GM23338 (cell line): Measurements from ENCODE around the gene IL1RAPL2. TPM values are rescaled to one million over a fixed set of nuclear protein-coding genes. Genes with fewer than 3 reads are reported as not detected.
A peak's percentile ranks its signal among the peaks of the same experiment; 100 is the strongest.

Experiments
- ATAC-seq: fragments of 200-7000 bp; cut with Tn5 transposase; 3 replicates; pipeline ENCODE4 v1.9.1; 2020
- DNase-seq: peaks from one replicate; pipeline ENCODE4 v3.0.0-alpha.2; 2015; ENCODE audit warnings: low spot score
- H2AFZ ChIP-seq: fragments of 200-600 bp; sonication (generic); 2 replicates; pipeline ENCODE4 v1.8.0; 2016; ENCODE audit warnings: antibody characterized with exemption, mild to moderate bottlenecking, moderate library complexity
- H3F3A ChIP-seq: fragments of 200-600 bp; sonication (generic); replicated peaks from 2 replicates; pipeline ENCODE4 v1.8.0; 2017; ENCODE audit warnings: antibody characterized with exemption, mixed run types, low read depth
- H3K27ac ChIP-seq: fragments of 200-600 bp; sonication (generic); 2 replicates; pipeline ENCODE4 v1.6.1; 2016; ENCODE audit warnings: low read depth
- H3K27me3 ChIP-seq: fragments of 200-600 bp; sonication (generic); 2 replicates; pipeline ENCODE4 v1.8.0; 2016; ENCODE audit warnings: mild to moderate bottlenecking, mixed run types, moderate library complexity; ENCODE audit not compliant: insufficient read depth
- H3K36me3 ChIP-seq: fragments of 200-600 bp; sonication (generic); 2 replicates; pipeline ENCODE4 v1.8.0; 2016; ENCODE audit warnings: mild to moderate bottlenecking; ENCODE audit not compliant: insufficient read depth
- H3K4me1 ChIP-seq: fragments of 200-600 bp; sonication (generic); 2 replicates; pipeline ENCODE4 v1.8.0; 2016; ENCODE audit warnings: mild to moderate bottlenecking, moderate library complexity; ENCODE audit not compliant: insufficient read depth
- H3K4me2 ChIP-seq: fragments of 200-600 bp; sonication (generic); 2 replicates; pipeline ENCODE4 v1.7.1; 2017; ENCODE audit warnings: mixed run types
- H3K4me3 ChIP-seq: fragments of 200-600 bp; sonication (generic); 2 replicates; pipeline ENCODE4 v1.6.1; 2016; ENCODE audit warnings: mixed run types
- H3K79me2 ChIP-seq: fragments of 200-600 bp; sonication (generic); replicated peaks from 2 replicates; pipeline ENCODE4 v1.8.0; 2017; ENCODE audit warnings: mild to moderate bottlenecking; ENCODE audit not compliant: insufficient read depth
- H3K9me2 ChIP-seq: fragments of 200-600 bp; sonication (generic); 2 replicates; pipeline ENCODE4 v1.8.0; 2017; ENCODE audit not compliant: insufficient read depth
- H4K20me1 ChIP-seq: fragments of 200-600 bp; sonication (generic); replicated peaks from 2 replicates; pipeline ENCODE4 v1.8.0; 2017; ENCODE audit warnings: mild to moderate bottlenecking; ENCODE audit not compliant: insufficient read depth
- H3K27ac Mint-ChIP-seq: 2 replicates; pipeline ENCODE4 v1.8.0; 2020; ENCODE audit warnings: inconsistent platforms, mild to moderate bottlenecking, moderate library complexity, mixed read lengths
- H3K27me3 Mint-ChIP-seq: 3 replicates; pipeline ENCODE4 v1.8.0; 2022; ENCODE audit warnings: low read depth, mild to moderate bottlenecking, moderate library complexity, mixed read lengths, inconsistent platforms; ENCODE audit not compliant: insufficient read depth, poor library complexity
- H3K36me3 Mint-ChIP-seq: 3 replicates; pipeline ENCODE4 v1.8.0; 2021; ENCODE audit warnings: low read depth, mild to moderate bottlenecking, inconsistent platforms, moderate library complexity, mixed read lengths
- H3K4me1 Mint-ChIP-seq: 3 replicates; pipeline ENCODE4 v1.8.0; 2020; ENCODE audit warnings: mild to moderate bottlenecking, inconsistent platforms, mixed read lengths
- H3K4me3 Mint-ChIP-seq: 3 replicates; pipeline ENCODE4 v1.8.0; 2021; ENCODE audit warnings: moderate library complexity, mild to moderate bottlenecking, inconsistent platforms, mixed read lengths
- H3K9me3 Mint-ChIP-seq: 3 replicates; pipeline ENCODE4 v1.8.0; 2020; ENCODE audit warnings: moderate library complexity, mild to moderate bottlenecking, inconsistent platforms, mixed read lengths
- EZH2 ChIP-seq: fragments of 200-600 bp; sonication (generic); IDR thresholded peaks from one replicate; pipeline ENCODE4 v1.8.0; 2017; ENCODE audit warnings: antibody characterized with exemption, mild to moderate bottlenecking, low read depth; ENCODE audit not compliant: unreplicated experiment
- EZH2phosphoT487 ChIP-seq: fragments of 200-600 bp; sonication (generic); IDR thresholded peaks from one replicate; pipeline ENCODE4 v1.8.1; 2018; ENCODE audit warnings: antibody characterized with exemption; ENCODE audit not compliant: unreplicated experiment
- JUNB ChIP-seq: IDR thresholded peaks from one replicate; pipeline ENCODE4 v1.6.1; 2016; ENCODE audit warnings: antibody characterized with exemption; ENCODE audit not compliant: unreplicated experiment
- NANOG ChIP-seq: IDR thresholded peaks from 2 replicates; pipeline ENCODE4 v1.6.1; 2016; ENCODE audit warnings: antibody characterized with exemption, borderline replicate concordance
- STAT1 ChIP-seq: IDR thresholded peaks from one replicate; pipeline ENCODE4 v1.6.1; 2016; ENCODE audit warnings: antibody characterized with exemption; ENCODE audit not compliant: unreplicated experiment
- ZNF114 ChIP-seq: fragments of 250-450 bp; sonication (Bioruptor Pico); IDR thresholded peaks from 2 replicates; pipeline ENCODE4 v1.5.0; 2020; ENCODE audit warnings: mild to moderate bottlenecking, moderate library complexity
- ZNF331 ChIP-seq: fragments of 250-450 bp; sonication (Bioruptor Pico); IDR thresholded peaks from 2 replicates; pipeline ENCODE4 v1.5.0; 2020; ENCODE audit warnings: low read depth, mild to moderate bottlenecking, moderate library complexity
- polyA plus RNA-seq: library from polyadenylated mRNA; unstranded; fragments of >200 nt; fragmentation: Nextera tagmentation; extraction: Ambion mirVana; gene quantifications from 2 replicates; pipeline ENCODE4 v1.2.1, GENCODE V29; 2016
- total RNA-seq: library from RNA; depleted of rRNA; stranded (reverse); fragments of >200 nt; shearing (Covaris generic); gene quantifications from 2 replicates; pipeline ENCODE4 v1.2.3, GENCODE V29; 2014
- TF ChIP-seq, protein P1 (sequence below), 2 experiments: fragments of 200-600 bp in 1 of 2; sonication (generic) in 1 of 2; conservative IDR thresholded peaks; 2 replicates each; pipeline versions ENCODE4 v1.5.1 to v1.6.1; 2016 to 2017; ENCODE audit warnings: antibody characterized with exemption in 2 of 2, low read depth in 2 of 2, mild to moderate bottlenecking in 2 of 2, moderate library complexity in 1 of 2
- TF ChIP-seq, protein P2 (sequence below): IDR thresholded peaks from one replicate; pipeline ENCODE4 v1.6.1; 2018; ENCODE audit warnings: antibody characterized with exemption; ENCODE audit not compliant: unreplicated experiment

The IL1RAPL2 gene
- total and polyA plus RNA-seq, 2 experiments from 2014 or later: 0.80 to 0.94 TPM

DNA sequence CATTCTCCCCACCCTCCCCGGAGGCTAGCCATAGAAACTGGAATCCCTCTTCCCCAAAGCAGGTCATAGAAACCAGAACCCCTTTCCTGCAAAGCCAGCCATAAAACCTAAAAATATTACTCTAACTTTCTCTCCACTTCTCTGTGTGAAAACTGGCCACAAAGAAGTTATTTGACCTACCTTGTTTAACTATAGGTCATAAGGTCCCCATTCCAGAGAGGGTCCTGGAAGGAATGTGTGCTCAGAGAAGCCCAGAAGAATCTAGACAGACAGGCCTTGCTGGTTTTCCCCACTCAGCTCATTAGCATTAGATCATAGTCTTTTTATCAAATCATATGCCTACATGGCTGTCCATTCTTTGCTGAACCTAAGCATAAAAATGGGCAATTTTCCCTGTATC is 707.3 kb downstream of the IL1RAPL2 start:
- H3K27me3 ChIP-seq: no peaks in the 10 kb centered on the region
- H3K4me3 ChIP-seq: no peak overlapping the region
- H3K9me2 ChIP-seq: no peaks in the 10 kb centered on the region
- H3F3A ChIP-seq: no peaks in the 10 kb centered on the region
- ATAC-seq (no peak), DNase-seq (peak; percentile 1)
- TF ChIP-seq NANOG: no peak
- TF ChIP-seq STAT1: no peak
- TF ChIP-seq, protein P1, sequence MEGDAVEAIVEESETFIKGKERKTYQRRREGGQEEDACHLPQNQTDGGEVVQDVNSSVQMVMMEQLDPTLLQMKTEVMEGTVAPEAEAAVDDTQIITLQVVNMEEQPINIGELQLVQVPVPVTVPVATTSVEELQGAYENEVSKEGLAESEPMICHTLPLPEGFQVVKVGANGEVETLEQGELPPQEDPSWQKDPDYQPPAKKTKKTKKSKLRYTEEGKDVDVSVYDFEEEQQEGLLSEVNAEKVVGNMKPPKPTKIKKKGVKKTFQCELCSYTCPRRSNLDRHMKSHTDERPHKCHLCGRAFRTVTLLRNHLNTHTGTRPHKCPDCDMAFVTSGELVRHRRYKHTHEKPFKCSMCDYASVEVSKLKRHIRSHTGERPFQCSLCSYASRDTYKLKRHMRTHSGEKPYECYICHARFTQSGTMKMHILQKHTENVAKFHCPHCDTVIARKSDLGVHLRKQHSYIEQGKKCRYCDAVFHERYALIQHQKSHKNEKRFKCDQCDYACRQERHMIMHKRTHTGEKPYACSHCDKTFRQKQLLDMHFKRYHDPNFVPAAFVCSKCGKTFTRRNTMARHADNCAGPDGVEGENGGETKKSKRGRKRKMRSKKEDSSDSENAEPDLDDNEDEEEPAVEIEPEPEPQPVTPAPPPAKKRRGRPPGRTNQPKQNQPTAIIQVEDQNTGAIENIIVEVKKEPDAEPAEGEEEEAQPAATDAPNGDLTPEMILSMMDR (conservative IDR thresholded peaks at IDR 0.05; ENCODE audit: low read depth in 2 of 2): no peak
- TF ChIP-seq EZH2phosphoT487: no peak
- no peak overlapping the region for H2AFZ ChIP-seq
- H3K27me3 Mint-ChIP-seq: peaks cover 1% of the 10 kb centered on the region
- H3K4me1 Mint-ChIP-seq: peaks cover 7% of the 10 kb centered on the region; the same call in 2 of the 3 replicates
- H3K4me3 Mint-ChIP-seq: no peak overlapping the region
- H3K9me3 Mint-ChIP-seq: no peaks in the 10 kb centered on the region
- H3K4me1 ChIP-seq: no peaks in the 10 kb centered on the region
- no peaks in the 10 kb centered on the region for H3K36me3 ChIP-seq
- H3K27ac ChIP-seq: no peak overlapping the region
- no peak overlapping the region for H3K4me2 ChIP-seq
- no peak overlapping the region for H3K27ac Mint-ChIP-seq
- no peaks in the 10 kb centered on the region for H4K20me1 ChIP-seq
- H3K36me3 Mint-ChIP-seq: no peaks in the 10 kb centered on the region
- no peaks in the 10 kb centered on the region for H3K79me2 ChIP-seq

DNA sequence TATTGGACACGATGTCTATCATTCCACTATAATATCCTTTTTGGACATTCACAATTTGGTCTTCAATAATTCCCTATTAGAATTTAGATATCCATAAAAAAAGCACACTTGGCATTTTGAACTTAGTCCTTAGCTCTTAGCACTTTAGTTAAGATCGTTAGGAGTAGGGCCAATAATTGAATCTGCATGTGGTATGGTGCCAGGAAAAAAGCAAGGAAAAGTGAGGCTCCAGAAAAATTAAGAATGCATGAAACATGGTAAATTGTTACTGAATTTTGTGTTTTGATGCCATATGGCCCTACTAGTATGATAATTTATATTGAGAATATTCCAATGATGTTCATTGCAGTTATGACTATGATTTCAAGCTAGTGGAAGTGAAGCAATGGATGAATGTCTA is 708.1 kb downstream of the IL1RAPL2 start:
- no peak overlapping the region for H3K27ac Mint-ChIP-seq
- Histone ChIP-seq H3F3A (no peaks in the 10 kb centered on the region), H3K4me1 (no peaks in the 10 kb centered on the region), H3K27me3 (no peaks in the 10 kb centered on the region), H4K20me1 (no peaks in the 10 kb centered on the region), H3K4me2 (no peak overlapping the region), H3K27ac (no peak overlapping the region), H3K79me2 (no peaks in the 10 kb centered on the region), H2AFZ (no peak overlapping the region), H3K9me2 (no peaks in the 10 kb centered on the region), H3K4me3 (no peak overlapping the region), H3K36me3 (no peaks in the 10 kb centered on the region)
- peaks cover 7% of the 10 kb centered on the region; the same call in 2 of the 3 replicates for H3K4me1 Mint-ChIP-seq
- no peak overlapping the region for H3K4me3 Mint-ChIP-seq
- H3K9me3 Mint-ChIP-seq: no peaks in the 10 kb centered on the region
- H3K27me3 Mint-ChIP-seq: peaks cover 1% of the 10 kb centered on the region
- TF ChIP-seq STAT1 (no peak), NANOG (no peak), EZH2 (no peak), ZNF331 (no peak), JUNB (no peak), ZNF114 (no peak)
- TF ChIP-seq, protein P2, sequence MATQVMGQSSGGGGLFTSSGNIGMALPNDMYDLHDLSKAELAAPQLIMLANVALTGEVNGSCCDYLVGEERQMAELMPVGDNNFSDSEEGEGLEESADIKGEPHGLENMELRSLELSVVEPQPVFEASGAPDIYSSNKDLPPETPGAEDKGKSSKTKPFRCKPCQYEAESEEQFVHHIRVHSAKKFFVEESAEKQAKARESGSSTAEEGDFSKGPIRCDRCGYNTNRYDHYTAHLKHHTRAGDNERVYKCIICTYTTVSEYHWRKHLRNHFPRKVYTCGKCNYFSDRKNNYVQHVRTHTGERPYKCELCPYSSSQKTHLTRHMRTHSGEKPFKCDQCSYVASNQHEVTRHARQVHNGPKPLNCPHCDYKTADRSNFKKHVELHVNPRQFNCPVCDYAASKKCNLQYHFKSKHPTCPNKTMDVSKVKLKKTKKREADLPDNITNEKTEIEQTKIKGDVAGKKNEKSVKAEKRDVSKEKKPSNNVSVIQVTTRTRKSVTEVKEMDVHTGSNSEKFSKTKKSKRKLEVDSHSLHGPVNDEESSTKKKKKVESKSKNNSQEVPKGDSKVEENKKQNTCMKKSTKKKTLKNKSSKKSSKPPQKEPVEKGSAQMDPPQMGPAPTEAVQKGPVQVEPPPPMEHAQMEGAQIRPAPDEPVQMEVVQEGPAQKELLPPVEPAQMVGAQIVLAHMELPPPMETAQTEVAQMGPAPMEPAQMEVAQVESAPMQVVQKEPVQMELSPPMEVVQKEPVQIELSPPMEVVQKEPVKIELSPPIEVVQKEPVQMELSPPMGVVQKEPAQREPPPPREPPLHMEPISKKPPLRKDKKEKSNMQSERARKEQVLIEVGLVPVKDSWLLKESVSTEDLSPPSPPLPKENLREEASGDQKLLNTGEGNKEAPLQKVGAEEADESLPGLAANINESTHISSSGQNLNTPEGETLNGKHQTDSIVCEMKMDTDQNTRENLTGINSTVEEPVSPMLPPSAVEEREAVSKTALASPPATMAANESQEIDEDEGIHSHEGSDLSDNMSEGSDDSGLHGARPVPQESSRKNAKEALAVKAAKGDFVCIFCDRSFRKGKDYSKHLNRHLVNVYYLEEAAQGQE: no peak
- TF ChIP-seq, protein P1 (conservative IDR thresholded peaks at IDR 0.05; ENCODE audit: low read depth in 2 of 2): no peak
- no peak for ATAC-seq
- no peak for DNase-seq
- H3K36me3 Mint-ChIP-seq: no peaks in the 10 kb centered on the region
